Measurements from ENCODE around the gene CACUL1.

DNA sequence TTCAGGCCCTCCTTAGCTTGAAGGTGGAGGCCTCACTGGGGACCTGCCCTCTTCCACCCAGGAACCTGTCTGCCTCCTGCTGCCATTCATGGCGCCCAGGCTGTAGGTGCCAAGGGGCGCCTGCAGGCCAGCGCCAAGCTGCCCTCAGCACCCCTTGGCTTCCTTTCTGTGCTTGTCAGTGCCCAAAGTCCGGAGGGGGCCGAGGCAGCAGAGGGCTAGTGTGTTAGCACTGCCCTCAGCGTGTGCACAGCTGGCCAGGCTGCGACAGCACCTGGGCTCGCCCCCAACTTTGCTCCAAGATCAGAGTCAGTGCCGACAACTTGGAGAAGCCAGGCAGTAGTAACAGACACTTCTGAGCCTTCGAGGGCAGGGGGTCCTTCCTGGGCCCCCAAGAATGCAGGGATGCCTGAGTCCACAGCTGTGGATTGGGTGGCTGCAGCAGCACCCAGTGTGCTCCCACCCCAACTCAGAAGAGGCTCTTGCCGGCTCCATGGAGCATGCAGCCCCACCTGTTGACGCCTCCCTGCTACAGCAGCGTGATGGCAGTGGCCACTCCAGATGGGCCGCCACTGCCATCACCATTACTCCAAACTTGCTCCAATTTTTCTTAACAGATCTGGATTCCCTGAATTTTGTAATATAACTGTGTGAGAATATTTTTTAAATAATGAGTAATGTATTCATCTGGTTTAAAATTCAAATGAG, 41.7 kb downstream of the CACUL1 start:
- TF ChIP-seq, protein P1, sequence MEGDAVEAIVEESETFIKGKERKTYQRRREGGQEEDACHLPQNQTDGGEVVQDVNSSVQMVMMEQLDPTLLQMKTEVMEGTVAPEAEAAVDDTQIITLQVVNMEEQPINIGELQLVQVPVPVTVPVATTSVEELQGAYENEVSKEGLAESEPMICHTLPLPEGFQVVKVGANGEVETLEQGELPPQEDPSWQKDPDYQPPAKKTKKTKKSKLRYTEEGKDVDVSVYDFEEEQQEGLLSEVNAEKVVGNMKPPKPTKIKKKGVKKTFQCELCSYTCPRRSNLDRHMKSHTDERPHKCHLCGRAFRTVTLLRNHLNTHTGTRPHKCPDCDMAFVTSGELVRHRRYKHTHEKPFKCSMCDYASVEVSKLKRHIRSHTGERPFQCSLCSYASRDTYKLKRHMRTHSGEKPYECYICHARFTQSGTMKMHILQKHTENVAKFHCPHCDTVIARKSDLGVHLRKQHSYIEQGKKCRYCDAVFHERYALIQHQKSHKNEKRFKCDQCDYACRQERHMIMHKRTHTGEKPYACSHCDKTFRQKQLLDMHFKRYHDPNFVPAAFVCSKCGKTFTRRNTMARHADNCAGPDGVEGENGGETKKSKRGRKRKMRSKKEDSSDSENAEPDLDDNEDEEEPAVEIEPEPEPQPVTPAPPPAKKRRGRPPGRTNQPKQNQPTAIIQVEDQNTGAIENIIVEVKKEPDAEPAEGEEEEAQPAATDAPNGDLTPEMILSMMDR (conservative IDR thresholded peaks at IDR 0.05; ENCODE audit: low read length), result peak; percentile 28; the same call in 1 of the 2 replicates
- no peak for TF ChIP-seq EZH2phosphoT487 (IDR thresholded peaks at IDR 0.05; ENCODE audit: borderline replicate concordance, low read depth, low read length)
